HL-60 (cell line): ENCODE results near the gene RPL22.

Experiments used
- CTCF ChIP-seq: IDR thresholded peaks from one replicate; pipeline ENCODE4 v1.5.1; 2011; ENCODE audit warnings: low read length, control low read depth, inconsistent platforms; ENCODE audit not compliant: insufficient read depth
- GABPA ChIP-seq: IDR thresholded peaks from 2 replicates; pipeline ENCODE4 v1.6.1; 2012; ENCODE audit warnings: low read depth
- POLR2AphosphoS5 ChIP-seq: IDR thresholded peaks from 2 replicates; pipeline ENCODE4 v1.6.1; 2012; ENCODE audit warnings: low read depth
- REST ChIP-seq: IDR thresholded peaks from 2 replicates; pipeline ENCODE4 v1.6.1; 2012; ENCODE audit warnings: low read depth; ENCODE audit not compliant: insufficient replicate concordance

- TF ChIP-seq CTCF (no peak), POLR2AphosphoS5 (no peak), GABPA (no peak), REST (no peak)
These were observed 623 bp downstream of the RPL22 start for GRCh38 chr1:6198646-6199297.
